B cell (primary cell): ENCODE data around the gene LAMA2. TPM values are rescaled to one million over a fixed set of nuclear protein-coding genes. Genes with fewer than 3 reads are reported as not detected.

ENCODE experiments used
- ATAC-seq: fragments of 200-7000 bp; cut with Tn5 transposase; one replicate; pipeline ENCODE4 v1.10.0; 2021; ENCODE audit warnings: low read depth, mild to moderate bottlenecking, moderate number of reproducible peaks, moderate library complexity
- CTCF ChIA-PET: fragments of 350-600 bp; sonication (Branson Sonifier 250); formaldehyde crosslinking; loops from one replicate; lab custom pipeline; 2021; ENCODE audit warnings: antibody characterized with exemption, inconsistent platforms; lab: Charles Lee
- POLR2A ChIA-PET: fragments of 350-600 bp; sonication (Branson Sonifier 250); formaldehyde crosslinking; loops from one replicate; lab custom pipeline; 2021; ENCODE audit warnings: antibody characterized with exemption; lab: Charles Lee
- DNase-seq: peaks from one replicate; pipeline ENCODE4 v3.0.0; 2013
- H2AFZ ChIP-seq: 2 replicates; pipeline ENCODE4 v1.6.1; 2012; ENCODE audit warnings: mild to moderate bottlenecking, low read depth, low read length; ENCODE audit not compliant: insufficient read depth, poor library complexity, severe bottlenecking
- H3K27ac ChIP-seq, 2 donors: 1 replicate in 1 of 2; 2 replicates in 1 of 2; pipeline ENCODE4 v1.5.1; 2012 to 2013; ENCODE audit warnings: low read length in 2 of 2, mild to moderate bottlenecking in 2 of 2, moderate library complexity in 1 of 2
- H3K27me3 ChIP-seq, 4 experiments: fragments of 200-600 bp in 1 of 4; sonication (generic) in 1 of 4; replicated peaks in 1 of 4; 1 replicate in 2 of 4; 2 replicates in 2 of 4; pipeline versions ENCODE4 v1.6.1 to v1.7.0; 2013 to 2016; ENCODE audit warnings: low read length in 3 of 4, mild to moderate bottlenecking in 2 of 4, mixed read lengths in 1 of 4, moderate library complexity in 1 of 4; ENCODE audit not compliant: insufficient read depth in 4 of 4, control insufficient read depth in 3 of 4; ENCODE audit errors: control extremely low read depth in 1 of 4
- H3K36me3 ChIP-seq, 2 experiments: replicated peaks in 1 of 2; 1 replicate in 1 of 2; 2 replicates in 1 of 2; pipeline versions ENCODE4 v1.6.1 to v1.7.1; 2013; ENCODE audit warnings: low read length in 1 of 2; ENCODE audit not compliant: insufficient read depth in 2 of 2, control insufficient read depth in 1 of 2; ENCODE audit errors: control extremely low read depth in 1 of 2, extremely low read depth in 1 of 2
- H3K4me1 ChIP-seq, 2 donors: fragments of 200-600 bp in 1 of 2; sonication (generic) in 1 of 2; 1 replicate in 1 of 2; 2 replicates in 1 of 2; pipeline versions ENCODE4 v1.5.1 to v1.6.1; 2013 to 2017; ENCODE audit warnings: low read length in 2 of 2; ENCODE audit not compliant: control insufficient read depth in 2 of 2, insufficient read depth in 2 of 2
- H3K4me2 ChIP-seq: replicated peaks from 2 replicates; pipeline ENCODE3; 2012; ENCODE audit warnings: mild to moderate bottlenecking, low read depth, low read length; ENCODE audit not compliant: poor library complexity, severe bottlenecking
- H3K4me3 ChIP-seq, 5 experiments: fragments of 200-600 bp in 1 of 5; sonication (generic) in 1 of 5; 1 replicate in 3 of 5; 2 replicates in 2 of 5; pipeline versions ENCODE4 v1.5.1 to v1.7.0; 2011 to 2016; ENCODE audit warnings: low read length in 4 of 5, mild to moderate bottlenecking in 4 of 5, low read depth in 2 of 5, control low read depth in 1 of 5, moderate library complexity in 1 of 5; ENCODE audit not compliant: insufficient read depth in 1 of 5; ENCODE audit errors: control extremely low read depth in 1 of 5, extremely low read depth in 1 of 5
- H3K79me2 ChIP-seq: fragments of 200-600 bp; sonication (generic); one replicate; pipeline ENCODE4 v1.6.0; 2016; ENCODE audit warnings: low read length; ENCODE audit not compliant: control insufficient read depth, insufficient read depth
- H3K9ac ChIP-seq: fragments of 200-600 bp; sonication (generic); 2 replicates; pipeline ENCODE4 v1.6.1; 2017; ENCODE audit warnings: mild to moderate bottlenecking, low read length, moderate library complexity
- H3K9me3 ChIP-seq, 3 donors: one replicate each; pipeline versions ENCODE4 v1.6.1 to v1.7.1; 2013; ENCODE audit warnings: low read length in 2 of 3; ENCODE audit not compliant: control insufficient read depth in 2 of 3, insufficient read depth in 1 of 3; ENCODE audit errors: control extremely low read depth in 1 of 3
- H4K20me1 ChIP-seq: 2 replicates; pipeline ENCODE4 v1.6.0; 2012; ENCODE audit warnings: mild to moderate bottlenecking, low read length; ENCODE audit not compliant: insufficient read depth, control insufficient read depth, poor library complexity, severe bottlenecking
- H3K27ac Mint-ChIP-seq: one replicate; pipeline ENCODE4 v1.8.0; 2021; ENCODE audit warnings: mixed read lengths
- H3K27me3 Mint-ChIP-seq: one replicate; pipeline ENCODE4 v1.8.0; 2021; ENCODE audit warnings: mixed read lengths
- H3K4me1 Mint-ChIP-seq: one replicate; pipeline ENCODE4 v1.8.0; 2021; ENCODE audit warnings: mixed read lengths
- H3K4me3 Mint-ChIP-seq: one replicate; pipeline ENCODE4 v1.8.0; 2021; ENCODE audit warnings: mixed read lengths
- H3K9me3 Mint-ChIP-seq: one replicate; pipeline ENCODE4 v1.8.0; 2022; ENCODE audit warnings: mixed read lengths; ENCODE audit not compliant: insufficient read depth
- CTCF ChIP-seq: fragments of 200-600 bp; IDR thresholded peaks from one replicate; pipeline ENCODE4 v1.8.0; 2022; ENCODE audit warnings: antibody characterized with exemption, mild to moderate bottlenecking
- EZH2 ChIP-seq: IDR thresholded peaks from 2 replicates; pipeline ENCODE4 v1.6.1; 2012; ENCODE audit warnings: borderline replicate concordance, low read depth, mild to moderate bottlenecking, moderate library complexity, low read length; ENCODE audit not compliant: insufficient read depth, poor library complexity, severe bottlenecking
- WGBS: methylation state at CpG from one replicate; pipeline ENCODE4 v1.1.5; 2013; ENCODE audit warnings: missing lambda C conversion rate; ENCODE audit not compliant: insufficient coverage; 5-methylcytosine and 5-hydroxymethylcytosine counted together
- intact Hi-C: fragments of 100-400 bp; cut with micrococcal nuclease; formaldehyde crosslinking; loops from one replicate; pipeline ENCODE4 v1.10.0; 2022
- polyA plus RNA-seq: library from polyadenylated mRNA; depleted of rRNA; stranded (reverse); fragments of >200 nt; gene quantifications from 2 replicates; pipeline ENCODE4 v1.2.3, GENCODE V29; 2012
- total RNA-seq, 2 donors: library from RNA; stranded (reverse); fragments of 120-200 nt in 1 of 2; gene quantifications; 1 replicate in 1 of 2; 2 replicates in 1 of 2; pipeline versions ENCODE4 v1.2.3 to v1.2.4, GENCODE V29; 2013 to 2022

Gene LAMA2
- total and polyA plus RNA-seq, 2 donors (not counting 1 experiment from before 2014, with no cell fraction given): 0.16 TPM; not detected in 1

GRCh38 chr6:129476248-129476564 lies 593.3 kb downstream of the LAMA2 start:
- Histone ChIP-seq H3K9ac (no peak overlapping the region), H3K4me1 (no peaks in the 10 kb centered on the region), H3K27ac (no peak overlapping the region), H3K36me3 (no peaks in the 10 kb centered on the region), H3K4me2 (no peak overlapping the region), H4K20me1 (no peaks in the 10 kb centered on the region), H3K4me3 (no peak overlapping the region), H3K27me3 (no peaks in the 10 kb centered on the region), H3K9me3 (no peaks in the 10 kb centered on the region), H3K79me2 (no peaks in the 10 kb centered on the region), H2AFZ (no peak overlapping the region)
- CTCF ChIA-PET: interaction anchor here (0.7 kb wide), 1 partner anchor 122 kb away, joined by 3 read pairs; no protein-coding TSS in a partner anchor
- DNase-seq (no peak), ATAC-seq (no peak)
- Mint-ChIP-seq H3K4me1 (no peaks in the 10 kb centered on the region), H3K9me3 (no peaks in the 10 kb centered on the region), H3K4me3 (no peak overlapping the region), H3K27ac (no peak overlapping the region), H3K27me3 (peaks cover 25% of the 10 kb centered on the region)
- POLR2A ChIA-PET: no interaction called here
- no peak for TF ChIP-seq EZH2
- TF ChIP-seq CTCF: no peak
- 93% methylated on average over 4 of the region's 4 CpGs for WGBS
- intact Hi-C loops: no loop called here

- ATAC-seq (no peak), DNase-seq (no peak)
- intact Hi-C loops: no loop called here
- Histone ChIP-seq H3K27me3 (no peaks in the 10 kb centered on the region), H3K4me2 (no peak overlapping the region), H3K9ac (no peak overlapping the region), H3K79me2 (no peaks in the 10 kb centered on the region), H3K36me3 (no peaks in the 10 kb centered on the region), H3K4me3 (no peak overlapping the region), H3K9me3 (no peaks in the 10 kb centered on the region), H3K27ac (no peak overlapping the region), H4K20me1 (no peaks in the 10 kb centered on the region), H2AFZ (no peak overlapping the region), H3K4me1 (no peaks in the 10 kb centered on the region)
- ChIA-PET CTCF (no interaction called here), POLR2A (no interaction called here)
- TF ChIP-seq CTCF: no peak
- TF ChIP-seq EZH2: no peak
- no peaks in the 10 kb centered on the region for H3K9me3 Mint-ChIP-seq
- no peak overlapping the region for H3K4me3 Mint-ChIP-seq
- peaks cover 26% of the 10 kb centered on the region for H3K27me3 Mint-ChIP-seq
- no peak overlapping the region for H3K27ac Mint-ChIP-seq
- no peaks in the 10 kb centered on the region for H3K4me1 Mint-ChIP-seq
- no CpG with 5 or more reads among the region's 4 CpGs for WGBS
Measured at GRCh38 chr6:129476810-129477209, 593.9 kb downstream of the LAMA2 start.
